GM20431 (cell line): ENCODE measurements around the gene MAP2K6.

Source experiments
- in situ Hi-C: fragments of 300-500 bp; cut with MseI, MboI; formaldehyde crosslinking; loops from one replicate; pipeline ENCODE4 v1.15.0; 2020; ENCODE audit warnings: low sequenced_read_pairs; ENCODE audit not compliant: unreplicated experiment

Gene MAP2K6

DNA sequence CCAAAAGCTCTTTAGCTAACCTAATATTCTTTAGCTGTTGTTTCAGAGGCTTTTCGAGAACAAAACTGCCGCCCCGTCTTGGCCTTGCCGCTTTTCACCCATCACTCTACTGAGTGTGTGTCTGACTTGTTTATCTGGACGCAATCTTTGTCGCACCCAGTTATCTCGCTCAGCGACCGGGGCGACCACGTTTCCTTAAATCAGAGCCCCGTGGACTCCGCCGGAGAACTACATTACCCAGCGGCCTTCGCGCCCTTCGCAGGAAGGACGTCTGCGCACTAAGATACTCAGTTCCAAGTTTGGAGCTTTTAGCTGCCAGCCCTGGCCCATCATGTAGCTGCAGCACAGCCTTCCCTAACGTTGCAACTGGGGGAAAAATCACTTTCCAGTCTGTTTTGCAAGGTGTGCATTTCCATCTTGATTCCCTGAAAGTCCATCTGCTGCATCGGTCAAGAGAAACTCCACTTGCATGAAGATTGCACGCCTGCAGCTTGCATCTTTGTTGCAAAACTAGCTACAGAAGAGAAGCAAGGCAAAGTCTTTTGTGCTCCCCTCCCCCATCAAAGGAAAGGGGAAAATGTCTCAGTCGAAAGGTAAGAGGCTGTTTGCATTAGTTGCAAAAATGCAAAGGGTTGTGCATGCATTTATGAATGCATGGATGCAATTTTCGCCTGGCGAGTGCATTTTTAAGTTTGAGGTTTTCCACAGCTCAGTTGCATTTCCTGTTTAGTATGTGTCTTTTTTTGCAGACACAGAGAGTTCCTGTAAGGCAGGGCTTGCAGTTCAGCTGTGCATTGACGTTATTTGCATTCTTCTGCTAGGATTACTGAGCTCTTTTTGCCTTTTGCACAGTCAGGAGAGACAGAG, at the start of gene MAP2K6:
Gene MAP2K6 (plus strand): TSS at position 290 of the 867 bp plus-strand sequence. CDS start 288 bp downstream, at position 578.
- in situ Hi-C loops = no loop called here

GRCh38 chr17:69367298-69367697, 47.2 kb upstream of the MAP2K6 start:
- in situ Hi-C loops = no loop called here

DNA sequence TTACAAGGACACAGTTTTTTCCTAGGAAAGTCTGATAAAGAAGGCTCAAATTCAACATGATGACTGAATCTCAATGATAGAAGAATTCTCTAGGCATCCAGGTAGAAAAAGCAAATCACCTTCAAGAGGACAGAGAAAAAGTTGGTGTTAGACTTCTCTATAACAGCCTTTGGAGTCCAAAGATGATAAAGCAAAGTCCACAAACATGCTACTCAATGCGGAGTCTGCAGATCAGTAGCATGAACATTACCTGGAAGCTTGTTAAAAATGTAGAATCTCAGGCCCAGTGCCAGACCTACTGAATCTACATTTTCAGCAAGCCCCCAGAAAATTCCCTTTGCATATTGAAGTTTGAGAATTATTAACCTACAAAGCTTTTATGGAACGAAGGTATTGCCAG, 41.4 kb upstream of the MAP2K6 start:
- in situ Hi-C loops = no loop called here

DNA sequence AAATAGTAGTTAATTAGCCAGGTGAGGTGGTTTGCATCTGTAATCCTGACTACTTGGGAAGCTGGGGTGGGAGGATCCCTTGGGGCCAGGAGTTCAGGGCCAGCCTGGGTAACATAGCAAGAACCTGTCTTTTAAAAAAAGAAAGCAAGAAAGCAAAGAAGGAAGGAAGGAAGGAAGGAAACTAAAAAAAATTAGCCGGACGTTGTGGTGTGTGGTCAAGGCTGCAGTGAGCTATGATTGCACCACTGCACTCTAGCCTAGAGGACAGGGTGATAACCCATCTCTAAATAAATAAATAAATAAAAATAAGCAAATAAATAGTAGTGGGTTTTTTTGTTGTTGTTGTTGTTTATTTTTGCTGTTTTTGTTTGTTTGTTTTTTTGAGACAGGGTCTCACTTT, 39.3 kb upstream of the MAP2K6 start:
- in situ Hi-C loops = no loop called here

DNA sequence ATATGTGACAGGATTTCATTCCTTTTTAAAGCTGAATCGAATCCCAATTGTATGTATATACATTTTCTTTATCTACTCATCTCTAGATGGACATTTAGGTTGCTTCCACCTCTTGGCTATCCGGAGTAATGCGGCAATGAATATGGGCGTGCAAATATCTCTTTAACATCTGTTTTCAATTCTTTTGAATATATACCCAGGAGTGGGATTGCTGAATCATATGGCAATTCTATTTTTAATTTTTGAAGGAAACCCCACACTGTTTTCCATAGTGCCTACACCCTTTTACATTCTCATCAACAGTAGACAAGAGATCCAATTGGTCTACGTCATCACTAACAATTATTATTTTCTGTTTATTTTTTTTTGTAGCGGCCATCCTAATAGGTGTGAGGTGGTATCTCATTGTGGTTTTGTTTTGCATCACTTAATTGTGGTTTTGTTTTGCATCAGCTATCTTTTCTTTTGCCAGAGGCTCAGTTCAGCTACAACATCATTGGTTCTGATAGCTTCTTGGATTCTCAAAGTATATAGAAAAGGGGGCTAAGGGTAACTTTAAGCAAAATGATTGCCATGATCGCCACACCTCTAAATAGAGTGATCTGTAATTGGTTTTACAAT, 25.6 kb upstream of the MAP2K6 start:
- in situ Hi-C loops = no loop called here

GRCh38 chr17:69390795-69391501, 23.5 kb upstream of the MAP2K6 start:
- in situ Hi-C loops = no loop called here

DNA sequence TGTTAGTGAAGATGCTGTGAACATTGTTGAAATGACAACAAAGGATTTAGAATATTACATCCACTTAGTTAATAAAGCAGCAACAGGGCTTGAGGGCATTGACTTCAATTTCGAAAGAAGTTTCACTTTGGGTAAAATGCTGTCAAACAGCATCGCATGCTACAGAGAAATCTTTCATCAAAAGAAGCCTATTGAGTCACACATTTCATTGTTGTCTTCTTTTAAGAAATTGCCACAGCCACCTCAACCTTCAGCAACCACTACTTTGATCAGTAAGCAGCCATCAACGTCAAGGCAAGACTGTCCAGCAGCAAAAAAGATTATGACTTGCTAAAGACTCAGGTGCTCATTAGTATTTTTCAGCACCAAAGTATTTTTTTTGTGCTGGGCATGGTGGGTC, 13.2 kb upstream of the MAP2K6 start:
- in situ Hi-C loops = no loop called here

DNA sequence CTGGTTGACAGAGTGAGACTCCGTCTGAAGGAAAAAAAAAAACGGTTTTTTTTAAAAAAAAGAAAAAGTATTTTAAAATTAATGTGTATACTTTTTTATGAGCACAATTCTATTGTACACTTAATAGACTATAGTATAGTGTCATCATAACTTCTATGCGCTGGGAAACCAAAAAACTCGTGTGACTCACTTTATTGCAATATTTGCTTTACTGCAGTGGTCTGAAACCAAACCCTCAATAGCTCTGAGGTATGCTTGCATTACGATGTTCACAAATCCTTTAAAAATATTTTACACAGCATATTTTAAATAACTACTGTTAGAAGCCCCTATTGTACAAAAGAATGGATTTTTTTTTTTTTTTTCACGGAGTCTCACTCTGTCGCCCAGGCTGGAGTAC, 12.4 kb upstream of the MAP2K6 start:
- in situ Hi-C loops = no loop called here

GRCh38 chr17:69404399-69404798, 10.1 kb upstream of the MAP2K6 start:
- in situ Hi-C loops = no loop called here

- in situ Hi-C loops = no loop called here
These were observed 9.4 kb upstream of the MAP2K6 start for GRCh38 chr17:69405096-69405495.

DNA sequence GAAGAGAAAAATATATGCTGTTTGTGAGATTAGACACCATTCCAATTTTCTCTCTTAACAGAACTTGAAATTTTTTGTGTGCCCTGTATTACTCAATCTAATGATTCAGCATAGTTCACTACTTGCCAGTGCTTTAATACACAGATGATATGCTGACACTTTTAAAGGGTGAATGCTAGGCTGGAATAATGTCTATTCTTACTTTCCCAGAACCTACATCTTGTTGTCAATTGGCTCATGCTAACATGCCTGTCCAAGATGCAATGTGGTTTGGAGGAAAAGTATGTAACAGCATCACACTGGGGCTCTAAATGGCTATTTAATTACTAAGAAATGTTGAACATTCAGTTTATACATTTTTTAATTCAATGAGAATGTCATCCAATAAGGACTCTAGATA, 7.6 kb upstream of the MAP2K6 start:
- in situ Hi-C loops = no loop called here

GRCh38 chr17:69407759-69408158, 6.7 kb upstream of the MAP2K6 start:
- in situ Hi-C loops = no loop called here

GRCh38 chr17:69410671-69411070, 3.8 kb upstream of the MAP2K6 start:
- in situ Hi-C loops = no loop called here

GRCh38 chr17:69411766-69412165, 2.7 kb upstream of the MAP2K6 start:
- in situ Hi-C loops = no loop called here

- in situ Hi-C loops = no loop called here
These were observed 2.2 kb upstream of the MAP2K6 start for GRCh38 chr17:69412251-69412671.

GRCh38 chr17:69415431-69415830, 934 bp downstream of the MAP2K6 start:
- in situ Hi-C loops = no loop called here

DNA sequence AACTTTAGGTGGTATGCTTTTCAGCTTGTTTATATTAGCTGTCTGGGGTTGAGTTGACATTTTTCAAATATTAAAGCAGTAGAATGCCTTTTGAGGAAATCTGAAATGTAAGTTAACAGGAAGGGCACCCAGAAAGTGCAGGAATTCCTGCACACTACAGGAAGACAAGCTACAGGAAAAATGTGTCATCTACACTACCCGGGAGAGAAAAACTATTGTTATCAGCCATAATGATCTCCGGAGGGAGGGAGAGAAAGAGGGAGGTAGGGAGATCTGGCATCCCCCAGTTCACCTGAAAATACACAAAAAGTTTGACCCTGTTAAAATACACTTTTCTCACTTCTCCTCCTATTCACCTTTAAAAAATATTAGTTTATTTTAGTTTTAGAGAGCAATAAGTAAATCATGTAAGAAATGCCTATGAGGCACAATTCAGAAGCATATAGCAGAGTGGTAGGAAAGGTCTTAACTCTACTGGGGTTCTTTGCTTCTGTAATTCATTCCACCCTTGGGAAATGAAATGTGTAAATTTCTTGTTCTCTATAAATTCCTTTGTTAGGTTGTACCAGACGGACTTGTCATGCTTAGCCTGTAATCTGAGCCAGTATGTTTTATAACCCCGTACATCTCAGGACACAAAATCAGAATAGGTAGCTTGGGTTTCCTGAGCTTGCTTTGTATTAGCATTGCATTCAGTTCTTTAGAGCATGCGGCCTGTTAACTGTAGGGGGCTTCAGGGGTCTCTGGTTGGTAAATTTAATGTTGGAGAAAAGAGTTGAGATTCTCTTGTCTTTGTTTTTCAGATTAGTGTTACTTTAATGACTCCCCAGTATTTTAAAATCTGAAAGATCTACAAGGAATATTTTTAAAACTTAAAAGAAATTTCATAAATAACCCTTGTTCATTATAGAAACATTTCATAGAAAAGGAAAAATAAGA, 3.3 kb downstream of the MAP2K6 start:
- in situ Hi-C loops = no loop called here

GRCh38 chr17:69418535-69418934, 4.0 kb downstream of the MAP2K6 start:
- in situ Hi-C loops = no loop called here

DNA sequence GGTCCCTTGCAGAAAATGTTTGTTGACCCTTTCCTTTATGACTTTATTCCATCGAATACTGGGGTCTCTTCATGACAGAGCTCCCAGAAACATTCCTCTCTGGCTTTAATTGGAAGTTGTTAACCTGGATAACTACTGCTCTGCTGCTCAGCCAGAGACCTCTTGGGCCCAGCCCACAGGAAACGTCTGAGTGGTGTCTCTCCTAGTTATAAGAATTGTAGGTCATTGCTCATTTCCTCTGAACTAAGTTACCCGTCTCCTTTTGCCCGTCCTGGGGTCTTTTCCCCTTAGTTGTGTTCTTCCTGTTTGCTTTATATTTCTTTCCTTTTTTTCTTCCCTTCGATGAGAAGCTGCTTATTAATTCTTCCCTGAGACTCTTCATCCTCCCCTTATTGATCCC, 9.0 kb downstream of the MAP2K6 start:
- in situ Hi-C loops = no loop called here
